ENCODE results near the gene DPYSL4.
A peak's percentile ranks its signal among the peaks of the same experiment; 100 is the strongest.

Gene DPYSL4

DNA sequence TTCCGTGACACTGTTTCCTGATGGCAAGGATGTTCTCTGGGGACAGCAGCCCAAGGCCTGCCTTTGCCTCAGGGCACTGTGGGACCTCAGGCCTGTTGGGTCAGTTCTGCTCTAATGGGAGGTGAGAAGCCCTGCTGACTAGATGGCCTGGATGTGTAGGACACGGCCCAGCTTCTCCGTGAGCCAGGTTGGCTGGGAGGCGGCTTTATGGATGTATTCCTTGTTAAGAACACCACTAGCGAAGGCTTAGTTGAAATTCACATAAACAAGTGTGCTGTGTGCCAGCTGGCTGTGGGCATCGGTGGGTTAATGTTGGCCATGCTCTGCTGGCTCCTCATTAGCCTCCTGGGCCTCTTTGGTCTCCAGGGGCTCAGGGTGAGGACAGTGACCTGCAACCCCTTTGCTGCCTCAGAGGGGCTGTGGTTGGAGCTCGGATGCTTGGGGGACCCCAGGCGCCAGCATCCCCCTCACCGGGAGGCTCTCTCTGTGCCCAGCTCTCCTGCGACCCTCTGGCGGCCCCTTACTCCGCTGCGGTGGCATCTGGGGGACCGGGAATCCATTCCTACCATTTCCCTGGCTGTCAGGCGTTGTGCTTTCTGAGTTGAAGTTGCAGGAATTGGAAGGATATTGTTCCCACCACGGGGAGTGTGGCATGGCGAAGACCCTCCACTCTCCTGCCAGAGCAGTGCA is 22.8 kb upstream of the DPYSL4 start:
- no peak for DNase-seq (ENCODE audit: low spot score)

DNA sequence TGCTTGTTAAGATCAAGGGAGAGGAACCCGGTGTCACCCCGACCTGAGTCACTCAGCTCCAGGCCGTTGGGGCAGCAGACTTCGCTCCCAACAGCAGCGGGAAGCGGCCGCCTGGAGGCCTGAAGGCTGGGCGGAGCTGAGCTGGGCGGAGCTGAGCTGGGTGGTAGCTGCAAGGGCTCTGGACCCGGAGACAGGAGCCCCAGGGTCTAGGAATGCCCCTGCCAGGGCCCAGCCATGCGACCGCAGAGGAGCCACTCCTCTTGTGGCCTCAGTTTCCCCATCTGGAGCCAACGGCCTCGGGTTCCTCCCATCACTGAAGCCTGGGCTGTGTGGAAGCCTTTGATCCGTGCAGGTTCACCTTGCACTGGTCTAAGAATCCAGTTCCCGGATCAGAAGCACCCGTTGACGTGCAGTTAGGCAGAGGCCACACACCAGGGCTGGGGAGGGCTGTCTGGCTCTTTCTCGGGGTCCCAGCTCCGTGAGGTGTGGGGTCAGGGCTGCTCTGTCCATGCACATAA is 21.9 kb upstream of the DPYSL4 start:
- DNase-seq (ENCODE audit: low spot score): no peak

DNA sequence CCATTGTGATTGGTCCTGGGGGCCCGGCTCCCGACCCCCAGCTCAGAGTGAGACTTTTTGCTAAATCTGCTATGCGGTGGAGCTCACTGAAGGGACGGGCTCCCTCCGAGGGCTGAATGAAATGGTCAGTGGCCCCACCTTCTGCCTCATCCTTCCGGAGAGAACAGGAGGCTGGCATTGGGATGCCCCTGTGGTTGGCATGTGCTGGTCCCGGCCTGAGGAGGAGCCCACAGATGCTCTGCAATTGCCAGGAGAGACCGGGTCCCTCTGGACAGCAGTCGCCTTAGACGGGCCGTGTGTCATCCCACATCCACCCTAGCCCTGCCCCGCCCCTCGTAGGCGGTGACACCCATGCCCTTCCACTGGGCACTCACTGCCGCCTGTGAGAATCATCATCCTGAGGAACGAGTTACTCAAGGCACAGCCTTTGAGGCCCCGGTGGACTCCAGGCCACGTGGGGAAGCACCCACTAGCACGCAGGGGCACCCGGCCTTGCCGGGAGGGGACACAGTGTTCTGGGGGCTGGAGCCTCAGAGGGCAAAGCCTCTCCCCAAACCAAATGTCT is 21.2 kb upstream of the DPYSL4 start:
- DNase-seq (ENCODE audit: low spot score): no peak

DNA sequence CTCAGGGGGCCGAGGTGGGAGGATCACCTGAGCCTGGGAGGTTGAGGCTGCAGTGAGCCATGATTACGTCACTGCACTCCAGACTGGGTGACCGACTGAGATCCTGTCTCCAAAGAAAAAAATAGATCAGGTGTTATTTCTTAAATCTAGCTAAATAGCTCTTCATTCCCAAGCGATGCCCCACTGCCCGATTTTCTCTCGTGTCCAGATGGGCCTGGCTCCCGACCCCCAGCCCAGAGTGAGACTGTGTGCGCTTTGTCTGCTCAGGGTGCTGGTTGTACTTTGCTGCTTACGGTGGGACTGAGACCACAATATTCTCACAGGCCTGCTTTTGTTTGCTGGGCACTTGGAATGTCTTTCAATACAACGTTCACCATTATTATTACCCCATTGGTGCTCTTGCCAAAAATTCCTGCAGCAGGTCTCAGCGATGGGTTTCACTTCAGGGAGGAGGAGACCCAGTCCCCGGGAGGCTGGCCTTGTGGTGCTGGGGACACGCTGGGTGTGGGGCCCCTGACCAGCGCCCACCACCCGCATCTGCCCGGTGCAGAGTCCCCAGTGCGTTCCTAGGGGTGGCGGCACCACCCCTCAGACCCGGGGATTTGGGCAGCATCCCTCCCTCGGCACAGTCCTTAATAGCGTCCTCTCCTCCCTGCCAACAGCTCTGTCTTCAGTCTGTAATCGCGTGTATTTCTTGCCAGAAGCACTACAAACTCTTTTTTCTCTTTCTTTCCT is 20.4 kb upstream of the DPYSL4 start:
- DNase-seq (ENCODE audit: low spot score): no peak

DNA sequence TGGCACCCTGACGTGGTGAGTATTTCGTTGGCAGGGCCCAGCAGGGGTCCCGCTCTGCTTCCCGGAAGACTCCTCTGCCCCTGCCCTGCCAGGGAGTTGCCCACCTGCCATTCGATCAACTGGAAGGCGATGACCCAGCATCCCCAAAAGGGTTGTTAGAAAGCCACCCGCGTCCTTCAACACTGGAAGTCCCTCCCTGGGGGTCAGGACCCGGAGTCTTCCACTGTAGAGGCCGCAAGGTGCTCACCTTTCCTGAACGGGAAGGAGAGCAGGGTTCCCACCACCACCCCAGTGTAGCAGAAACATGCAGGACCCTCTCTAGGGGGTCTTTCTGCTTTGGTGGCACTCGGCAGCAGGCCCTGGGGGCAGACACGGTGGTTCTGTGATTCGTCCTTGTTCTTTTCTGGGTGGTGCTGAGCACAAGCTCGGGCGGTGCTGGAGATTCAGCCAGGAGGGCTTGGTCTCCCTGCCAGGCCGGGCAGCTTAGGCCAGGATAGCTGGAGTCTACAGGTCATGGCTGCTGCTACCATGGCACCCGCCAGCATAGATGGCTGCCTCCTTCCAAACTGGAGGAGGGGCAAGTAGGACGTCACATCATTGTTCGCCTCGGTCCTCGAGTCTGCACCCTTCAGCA is 19.6 kb upstream of the DPYSL4 start:
- DNase-seq (ENCODE audit: low spot score): no peak

DNA sequence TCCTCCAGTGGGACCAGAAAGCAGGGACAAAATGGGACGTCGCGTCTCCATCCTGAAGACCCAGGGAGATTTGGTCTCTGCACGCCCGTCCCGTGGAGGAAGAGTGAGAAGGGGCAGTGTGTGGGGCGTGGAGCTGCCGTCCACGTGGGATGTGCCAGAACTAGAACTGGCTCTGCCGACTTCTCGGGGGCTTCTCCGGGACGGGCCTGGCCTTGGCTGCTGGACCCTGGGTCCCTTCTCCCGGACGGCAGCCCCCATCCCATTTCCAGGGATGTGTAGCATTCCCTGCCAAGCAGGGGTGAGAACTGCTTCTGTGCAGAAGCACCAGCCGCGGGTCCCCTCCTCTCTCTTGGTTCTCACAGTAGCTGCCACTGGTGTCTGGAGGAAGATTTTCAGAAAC is 18.8 kb upstream of the DPYSL4 start:
- DNase-seq (ENCODE audit: low spot score): no peak

DNA sequence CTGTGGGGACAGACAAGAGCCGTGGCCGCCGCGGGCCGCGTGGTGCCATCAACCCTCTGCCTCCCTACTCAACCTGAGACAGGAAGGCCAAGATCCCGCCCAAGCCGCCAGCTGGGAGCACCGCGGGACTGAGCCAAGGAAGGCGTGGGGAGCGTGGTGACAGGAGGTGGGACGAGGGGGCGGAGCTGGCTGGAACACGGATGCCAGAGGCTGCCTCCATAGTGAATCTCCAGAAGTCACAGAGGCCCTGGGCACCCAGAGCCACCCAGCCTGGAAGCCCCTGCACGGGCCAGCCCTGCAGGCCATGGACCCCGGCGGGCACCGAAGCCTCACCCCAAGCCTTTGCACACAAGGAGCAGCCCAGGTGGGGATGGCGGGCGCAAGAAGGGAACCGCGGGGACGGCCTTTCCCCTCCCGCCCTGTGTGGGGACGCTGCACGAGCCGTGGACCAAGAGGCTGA is 18.1 kb upstream of the DPYSL4 start:
- DNase-seq (ENCODE audit: low spot score): peak; percentile 33

DNA sequence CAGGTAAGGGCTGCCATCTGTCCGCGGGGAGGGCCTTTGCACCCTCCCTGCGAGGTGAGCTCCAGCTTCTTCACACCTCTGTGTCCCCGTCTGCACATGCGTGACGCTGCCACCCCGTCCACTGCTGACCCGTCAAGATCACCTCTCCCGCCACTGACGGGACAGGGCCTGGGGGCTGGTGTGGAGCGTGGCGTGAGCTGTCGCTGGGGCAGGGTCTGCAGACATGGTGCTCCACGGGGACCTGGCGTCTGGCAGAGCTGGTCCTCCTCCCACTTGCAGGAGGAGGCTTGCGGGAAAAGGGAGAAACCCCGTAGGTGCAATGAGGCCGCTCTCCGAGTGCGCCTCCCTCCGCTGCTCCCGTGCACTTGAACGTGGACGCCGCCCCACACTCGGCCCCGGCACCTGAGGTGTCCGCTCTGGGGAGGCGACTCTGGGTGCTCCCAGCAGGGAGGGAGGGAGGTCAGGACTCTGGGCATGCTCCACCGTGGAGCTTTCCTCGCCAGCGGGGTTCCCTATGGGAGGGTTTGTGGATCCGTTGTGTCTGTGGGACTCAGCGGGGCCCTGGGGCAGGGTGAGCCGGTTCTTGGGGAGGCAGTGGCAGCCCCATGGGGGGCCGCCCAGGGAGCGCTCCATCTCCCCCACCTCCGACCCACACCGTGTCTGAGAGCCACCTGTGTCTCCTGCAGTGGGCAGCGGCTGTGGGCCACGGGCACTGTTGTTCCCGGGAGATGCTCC is 17.6 kb upstream of the DPYSL4 start:
- no peak for DNase-seq (ENCODE audit: low spot score)

DNA sequence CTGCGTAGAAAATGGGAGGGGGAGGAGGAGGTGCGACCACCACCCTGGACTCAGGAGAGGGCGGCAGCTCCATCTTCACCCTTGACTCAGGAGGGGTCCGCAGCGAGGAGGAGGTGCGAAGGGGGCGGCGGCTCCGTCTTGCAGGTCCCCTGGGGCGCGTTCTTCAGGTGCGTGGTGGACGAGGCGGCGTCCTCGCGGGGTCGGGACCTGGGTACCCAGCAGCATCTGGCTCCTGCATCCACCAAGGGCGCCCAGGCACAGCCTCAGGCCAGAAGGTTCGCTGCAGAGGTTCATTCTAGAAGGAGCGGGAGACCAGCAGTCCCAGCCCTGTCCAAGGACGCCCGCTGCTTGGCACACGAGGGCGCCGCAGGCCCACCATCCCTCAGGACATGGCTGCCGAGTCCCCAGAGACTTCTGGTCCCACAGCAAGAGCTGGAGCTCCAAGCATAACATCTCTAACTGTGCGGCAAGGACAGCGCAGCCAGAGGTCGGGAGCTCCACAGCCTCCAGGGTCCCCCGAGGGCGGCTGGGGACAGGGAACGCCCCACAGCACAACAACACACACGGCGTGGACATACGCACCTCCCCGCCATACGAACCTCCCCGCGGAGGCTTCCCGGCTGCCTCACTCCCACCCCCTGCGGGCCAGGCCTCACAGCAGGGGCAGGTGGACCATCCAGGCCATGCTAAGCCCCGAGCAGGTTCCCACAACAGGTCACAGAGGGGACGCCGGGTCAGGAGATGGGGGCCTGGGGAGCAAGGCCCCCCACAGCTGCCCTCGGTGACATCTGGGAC is 16.8 kb upstream of the DPYSL4 start:
- DNase-seq (ENCODE audit: low spot score): no peak

DNA sequence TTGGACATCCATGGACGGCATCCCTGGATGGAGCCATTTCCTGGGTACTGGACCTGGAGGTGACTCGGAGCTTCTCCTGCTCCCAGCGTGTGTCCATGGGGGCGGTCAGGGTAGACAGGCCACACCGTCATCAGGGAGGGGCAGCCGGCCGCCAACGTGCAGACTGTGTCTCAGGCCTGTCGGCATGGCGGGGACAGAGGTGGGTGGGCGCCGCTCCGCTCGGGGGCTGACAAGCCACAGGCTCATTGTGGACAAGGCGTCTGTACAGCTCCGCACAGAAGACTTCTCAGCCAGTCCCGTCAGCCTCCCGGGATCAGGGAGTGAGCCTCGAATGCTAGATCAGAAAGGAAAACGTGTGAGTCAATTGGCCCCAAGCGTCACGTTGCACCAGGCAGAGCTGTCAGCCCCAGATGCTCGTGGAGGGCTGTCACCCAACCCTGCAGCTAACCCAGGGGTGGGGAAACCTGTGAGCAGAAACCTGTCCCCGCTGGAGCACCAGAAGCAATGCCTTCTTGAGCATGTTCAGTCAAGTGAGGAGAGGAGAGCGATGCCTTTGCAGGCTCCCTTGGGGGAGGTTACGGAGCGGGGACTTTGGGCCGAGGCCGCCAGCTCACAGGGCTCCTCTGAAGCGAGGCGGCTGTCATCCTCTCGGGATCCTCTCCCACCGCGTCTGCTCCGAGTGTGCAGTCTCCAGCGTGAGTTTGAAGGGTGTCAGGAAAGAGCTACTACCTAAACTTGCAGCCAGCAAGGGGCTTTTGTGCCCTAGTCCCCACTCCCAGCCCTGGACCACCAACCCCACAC is 16.0 kb upstream of the DPYSL4 start:
- no peak for DNase-seq (ENCODE audit: low spot score)

DNA sequence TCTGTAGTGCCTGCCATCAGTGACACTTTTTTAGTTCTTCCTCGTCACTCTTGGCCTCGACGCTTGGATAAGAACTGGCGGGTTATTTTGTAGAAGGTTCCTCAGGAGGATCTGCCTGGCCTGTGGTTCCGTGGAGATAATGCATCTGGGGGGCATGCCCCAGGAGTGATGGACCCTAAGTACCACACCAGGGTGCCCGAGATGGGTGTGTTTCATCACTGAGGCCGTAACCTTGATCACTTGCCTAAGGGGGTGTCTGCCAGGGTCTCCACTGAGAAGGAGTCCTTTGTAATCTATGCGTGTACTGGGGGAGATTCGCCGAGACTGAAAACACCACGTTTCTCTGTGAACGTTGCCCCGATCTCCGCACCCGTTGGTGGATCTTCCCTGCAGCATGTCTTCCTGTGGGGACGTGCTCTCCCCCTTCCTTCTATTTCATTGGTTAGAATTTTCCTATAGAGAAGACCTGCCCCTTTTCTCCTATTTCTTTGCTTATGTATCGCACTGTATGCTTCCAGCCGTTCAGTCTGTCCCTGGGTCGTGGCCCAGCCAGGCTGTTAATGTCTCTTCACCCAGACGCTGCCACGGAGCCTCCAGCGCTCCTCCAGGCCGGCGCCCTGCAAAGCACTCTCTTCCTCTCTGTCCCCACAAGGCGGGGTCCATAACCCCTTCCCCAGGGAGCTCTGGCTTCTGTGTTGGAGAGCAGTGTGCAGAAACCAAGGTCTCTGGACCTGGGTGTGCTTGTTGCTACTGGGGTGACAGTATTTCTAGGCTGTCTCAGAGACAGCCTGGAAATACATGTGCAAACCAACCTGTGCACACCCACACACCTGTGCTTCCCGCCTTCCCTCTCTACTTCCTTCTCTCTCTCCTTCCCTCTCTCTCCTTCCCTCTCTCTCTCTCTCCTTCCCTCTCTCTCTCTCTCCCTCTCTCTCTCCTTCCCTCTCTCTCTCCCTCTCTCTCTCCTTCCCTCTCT is 14.4 kb upstream of the DPYSL4 start:
- DNase-seq (ENCODE audit: low spot score): no peak

DNA sequence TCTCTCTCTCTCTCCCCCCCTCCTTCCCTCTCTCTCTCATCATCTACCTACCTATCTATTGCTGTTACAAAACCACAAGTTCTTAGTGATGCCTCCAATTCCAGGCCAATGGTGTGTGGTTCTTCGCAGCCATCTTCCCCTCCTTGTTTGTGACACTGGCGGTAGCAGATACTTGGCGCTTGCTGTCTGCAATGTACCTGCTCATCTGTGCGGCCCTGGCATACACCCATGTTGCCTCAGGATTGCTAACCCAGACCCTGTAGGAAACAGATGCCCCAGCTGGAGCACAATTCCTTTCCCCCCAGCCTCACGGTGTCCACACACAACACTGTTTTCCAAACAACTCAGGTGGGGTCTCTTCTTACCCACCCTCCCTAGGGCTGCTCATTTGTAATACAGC is 13.6 kb upstream of the DPYSL4 start:
- DNase-seq (ENCODE audit: low spot score): peak; percentile 61

DNA sequence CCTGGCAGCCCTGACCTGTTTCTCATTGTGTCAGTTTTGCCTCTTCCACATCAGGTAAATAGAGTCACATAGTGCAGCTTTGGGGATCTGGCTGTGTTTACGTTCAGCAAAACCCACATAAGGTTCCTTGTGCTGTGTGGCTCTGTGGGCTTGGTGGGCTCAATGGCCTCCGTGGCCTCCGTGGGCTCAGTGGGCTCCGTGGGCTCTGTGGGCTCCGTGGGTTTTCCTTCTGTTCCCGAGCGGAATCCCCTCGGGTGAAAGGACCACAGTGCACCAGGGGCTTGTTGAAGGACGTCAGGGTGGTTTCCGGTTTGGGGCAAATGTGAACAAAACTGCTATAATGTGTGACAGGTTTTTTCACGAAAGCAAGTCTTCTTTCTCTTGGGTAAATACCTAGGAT is 12.5 kb upstream of the DPYSL4 start:
- DNase-seq (ENCODE audit: low spot score): no peak

DNA sequence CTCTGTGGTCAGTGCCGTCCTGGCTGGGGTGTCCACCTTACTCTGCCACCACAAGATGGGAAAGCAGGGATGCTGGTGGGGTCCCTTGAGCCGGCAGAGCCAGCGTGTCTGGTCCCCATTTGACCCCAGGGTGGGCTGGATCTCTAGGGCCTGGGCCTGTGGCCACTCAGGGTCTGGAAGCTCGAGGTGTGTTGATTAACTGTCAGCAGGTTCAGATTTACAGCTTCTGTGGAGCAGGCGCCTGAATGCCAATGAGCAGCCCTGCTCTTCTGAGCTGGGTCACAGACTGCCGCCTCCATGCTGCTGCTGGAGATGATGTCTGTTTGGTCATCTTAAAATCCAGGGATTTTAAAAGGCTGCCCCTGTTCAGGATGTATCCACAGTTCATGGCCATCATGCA is 11.3 kb upstream of the DPYSL4 start:
- DNase-seq (ENCODE audit: low spot score): no peak

DNA sequence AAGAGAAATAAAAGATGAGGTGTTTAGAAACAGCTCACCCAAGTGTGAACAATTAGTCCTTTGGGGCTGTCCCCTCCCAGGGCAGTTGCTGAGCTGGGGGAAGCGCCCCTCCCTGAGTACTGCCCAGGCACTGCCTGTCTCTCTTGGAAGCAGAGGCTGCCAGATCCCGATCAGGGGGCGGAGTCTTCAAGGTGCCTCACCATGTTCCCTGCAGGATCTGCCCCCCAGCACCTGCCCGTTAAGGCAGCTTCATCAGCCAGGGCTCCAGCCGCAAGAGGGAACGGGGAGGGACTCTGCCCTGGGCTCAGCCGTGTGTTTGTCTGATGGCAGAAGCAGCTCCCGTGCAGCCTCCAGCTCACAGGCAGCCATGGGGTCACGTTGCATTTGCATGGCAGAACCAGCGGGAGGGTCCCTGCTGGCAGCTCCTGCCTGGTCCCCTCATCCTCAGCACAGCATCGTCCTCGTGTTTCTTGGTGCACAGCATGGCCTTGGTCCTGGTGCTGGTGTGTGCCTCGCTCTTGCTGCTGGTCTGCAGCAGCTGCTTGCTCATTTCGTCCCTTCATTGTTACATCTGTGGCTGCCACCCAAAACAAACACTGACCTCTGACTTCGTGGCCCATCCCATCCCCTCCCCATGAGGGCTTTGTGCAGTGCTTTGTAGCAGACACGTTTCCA is 10.7 kb upstream of the DPYSL4 start:
- DNase-seq (ENCODE audit: low spot score): no peak

DNA sequence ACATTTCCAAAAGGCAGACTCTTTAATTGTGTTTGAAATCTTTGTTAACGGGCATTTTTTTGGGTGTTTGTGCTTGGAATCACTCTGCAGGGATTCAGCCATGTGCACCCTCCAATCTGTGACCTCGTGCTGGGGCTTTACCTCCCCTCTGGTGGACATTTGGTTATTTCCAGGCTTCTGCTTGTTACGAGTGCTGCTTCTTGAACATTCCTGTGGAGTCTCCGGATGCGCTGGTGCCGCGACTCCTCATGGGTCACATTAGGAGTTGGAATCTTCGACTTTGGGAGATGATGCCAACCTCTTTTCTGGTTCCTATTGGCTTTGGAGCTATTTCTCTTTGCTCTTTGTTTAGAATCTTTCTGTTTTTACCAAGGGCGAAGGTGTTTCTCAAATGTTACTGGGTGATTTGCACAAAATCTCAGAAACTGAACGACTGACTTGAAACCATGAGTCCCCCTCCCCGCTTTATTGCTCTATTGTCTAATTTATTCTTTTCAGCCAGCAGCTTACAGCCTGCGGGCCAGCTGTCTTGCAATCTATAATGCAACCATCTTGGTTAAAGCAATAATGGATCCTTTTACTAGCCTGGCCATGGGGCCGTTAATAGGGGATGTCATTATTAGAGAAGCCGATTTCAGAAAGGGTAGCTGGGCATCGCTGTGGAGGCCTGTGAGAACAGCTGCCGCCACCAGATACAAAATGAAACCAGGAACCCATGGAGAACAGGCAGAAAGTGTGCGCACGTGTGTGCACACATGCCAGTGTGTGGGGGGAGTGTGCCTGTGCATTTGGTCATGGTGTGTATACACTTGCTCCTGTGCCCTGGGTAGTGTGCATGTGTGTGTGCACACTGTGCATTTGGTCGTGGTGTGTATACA is 9.9 kb upstream of the DPYSL4 start:
- no peak for DNase-seq (ENCODE audit: low spot score)

DNA sequence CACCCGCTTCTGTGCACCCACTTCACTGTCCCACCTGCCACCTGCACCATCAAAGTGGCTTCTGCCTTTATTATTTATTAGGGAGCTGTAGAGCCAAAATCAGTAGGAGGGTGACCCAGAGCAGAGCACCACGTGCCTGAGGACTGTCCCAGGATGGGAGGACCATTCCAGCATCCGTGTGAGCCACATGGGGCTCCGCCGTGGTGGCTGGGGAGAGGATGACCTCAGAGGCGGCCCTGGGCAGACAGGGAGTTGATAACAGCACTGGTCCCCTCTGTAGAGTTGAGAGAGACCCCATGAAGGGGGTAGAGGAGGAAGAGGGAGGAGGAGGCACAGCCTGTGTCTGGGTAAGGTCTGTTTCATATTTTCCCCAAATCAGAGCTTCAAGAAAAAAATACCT is 8.7 kb upstream of the DPYSL4 start:
- no peak for DNase-seq (ENCODE audit: low spot score)

All from cerebellar cortex (tissue), 1 donor.